COLO668 (cell line): ENCODE measurements around the gene NOXO1.

Source experiments
- DNase-seq: peaks from one replicate; lab custom pipeline; 2025; ENCODE audit not compliant: unreplicated experiment; lab: John Stamatoyannopoulos, UW

The NOXO1 gene

GRCh38 chr16:1980030-1980769, 1.1 kb downstream of the NOXO1 start:
- no peak for DNase-seq

GRCh38 chr16:1979271-1980029, 1.8 kb downstream of the NOXO1 start:
- no peak for DNase-seq

GRCh38 chr16:1978476-1979120, 2.7 kb downstream of the NOXO1 start:
- DNase-seq, result no peak

- no peak for DNase-seq
Measured at GRCh38 chr16:1977875-1978268, 3.4 kb downstream of the NOXO1 start.

- no peak for DNase-seq
Measured at GRCh38 chr16:1976951-1977874, 4.1 kb downstream of the NOXO1 start.

- no peak for DNase-seq
Measured at GRCh38 chr16:1976216-1976520, 5.1 kb downstream of the NOXO1 start.

- DNase-seq, result no peak
Measured at GRCh38 chr16:1975432-1976215, 5.6 kb downstream of the NOXO1 start.

- no peak for DNase-seq
Measured at GRCh38 chr16:1974157-1975070, 6.9 kb downstream of the NOXO1 start.

- no peak for DNase-seq
Measured at GRCh38 chr16:1973461-1974156, 7.7 kb downstream of the NOXO1 start.

- DNase-seq, result peak; percentile 26
Measured at GRCh38 chr16:1972490-1972877, 8.8 kb downstream of the NOXO1 start.

- peak; percentile 95 for DNase-seq
Measured at GRCh38 chr16:1971796-1972489, 9.3 kb downstream of the NOXO1 start, which contains the start of gene TBL3. TBL3 (plus strand) TSS chr16:1972053; CDS start chr16:1972165, 112 bp downstream.

- DNase-seq, result no peak
Measured at GRCh38 chr16:1968146-1968953, 12.9 kb downstream of the NOXO1 start.

GRCh38 chr16:1966460-1966859, 14.8 kb downstream of the NOXO1 start, which contains the start of gene RNF151:
RNF151 (plus strand) TSS chr16:1966856; CDS start chr16:1966882, 26 bp downstream.
- DNase-seq, result no peak

GRCh38 chr16:1965396-1966001, 15.8 kb downstream of the NOXO1 start:
- peak; percentile 26 for DNase-seq

GRCh38 chr16:1964506-1965395, 16.5 kb downstream of the NOXO1 start, which contains the start of gene RPS2:
RPS2 (minus strand) TSS chr16:1964826; CDS start chr16:1964625, 201 bp downstream.
- peak; percentile 99 for DNase-seq
